WTC11 (cell line): ENCODE results near the gene APBA3.

ENCODE experiments used
- CBFB ChIP-seq: sonication (generic); formaldehyde crosslinking; IDR thresholded peaks from 2 replicates; pipeline ENCODE4 v1.8.1; 2022; ENCODE audit warnings: mild to moderate bottlenecking, low read depth, missing genetic modification reagents
- CTCF ChIP-seq: fragments of 200-600 bp; IDR thresholded peaks from 2 replicates; pipeline ENCODE4 v1.8.0; 2022; ENCODE audit warnings: antibody characterized with exemption
- E2F1 ChIP-seq: sonication (generic); formaldehyde crosslinking; IDR thresholded peaks from 2 replicates; pipeline ENCODE4 v1.8.0; 2022; ENCODE audit warnings: mild to moderate bottlenecking, missing genetic modification reagents
- MAX ChIP-seq: sonication (generic); formaldehyde crosslinking; IDR thresholded peaks from 2 replicates; pipeline ENCODE4 v1.8.0; 2022; ENCODE audit warnings: mild to moderate bottlenecking, missing genetic modification reagents
- MXD4 ChIP-seq: fragments of 250-450 bp; sonication (Bioruptor Pico); IDR thresholded peaks from 2 replicates; pipeline ENCODE4 v1.8.0; 2021; ENCODE audit warnings: mild to moderate bottlenecking, moderate library complexity, borderline replicate concordance
- PRDM15 ChIP-seq: sonication (generic); formaldehyde crosslinking; IDR thresholded peaks from 2 replicates; pipeline ENCODE4 v1.8.0; 2022; ENCODE audit warnings: missing genetic modification reagents
- RELA ChIP-seq: sonication (generic); formaldehyde crosslinking; IDR thresholded peaks from 2 replicates; pipeline ENCODE4 v1.8.1; 2022; ENCODE audit warnings: missing genetic modification reagents, mild to moderate bottlenecking, borderline replicate concordance
- SMAD4 ChIP-seq: sonication (generic); formaldehyde crosslinking; IDR thresholded peaks from 2 replicates; pipeline ENCODE4 v1.8.0; 2022; ENCODE audit warnings: mild to moderate bottlenecking, missing genetic modification reagents
- USF2 ChIP-seq: sonication (generic); formaldehyde crosslinking; IDR thresholded peaks from 2 replicates; pipeline ENCODE4 v1.8.1; 2023; ENCODE audit warnings: mild to moderate bottlenecking, missing genetic modification reagents, moderate library complexity
- ZNF532 ChIP-seq: fragments of 250-450 bp; sonication (Bioruptor Pico); IDR thresholded peaks from 2 replicates; pipeline ENCODE4 v1.9.0; 2021; ENCODE audit warnings: mild to moderate bottlenecking, borderline replicate concordance
- TF ChIP-seq, protein P1 (sequence below): sonication (generic); formaldehyde crosslinking; IDR thresholded peaks from 2 replicates; pipeline ENCODE4 v1.8.1; 2022; ENCODE audit warnings: mild to moderate bottlenecking, moderate library complexity, missing genetic modification reagents

- TF ChIP-seq CTCF (no peak), ZNF532 (CRISPR knock-in tag) (no peak), CBFB (CRISPR knock-in tag) (no peak), MXD4 (CRISPR knock-in tag) (no peak), PRDM15 (no peak), E2F1 (CRISPR knock-in tag) (no peak), RELA (CRISPR knock-in tag) (no peak), USF2 (CRISPR knock-in tag) (no peak), MAX (CRISPR knock-in tag) (no peak), SMAD4 (CRISPR knock-in tag) (no peak)
- TF ChIP-seq, protein P1, sequence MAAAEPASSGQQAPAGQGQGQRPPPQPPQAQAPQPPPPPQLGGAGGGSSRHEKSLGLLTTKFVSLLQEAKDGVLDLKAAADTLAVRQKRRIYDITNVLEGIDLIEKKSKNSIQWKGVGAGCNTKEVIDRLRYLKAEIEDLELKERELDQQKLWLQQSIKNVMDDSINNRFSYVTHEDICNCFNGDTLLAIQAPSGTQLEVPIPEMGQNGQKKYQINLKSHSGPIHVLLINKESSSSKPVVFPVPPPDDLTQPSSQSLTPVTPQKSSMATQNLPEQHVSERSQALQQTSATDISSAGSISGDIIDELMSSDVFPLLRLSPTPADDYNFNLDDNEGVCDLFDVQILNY (CRISPR knock-in tag): no peak
These were observed 576 bp downstream of the APBA3 start for GRCh38 chr19:3760871-3761361.
